OCI-LY1 (cell line): ENCODE results near the gene RAD51D.

Source experiments
- H2AFZ ChIP-seq: fragments of 200-600 bp; sonication (generic), shearing (Covaris generic); 2 replicates; pipeline ENCODE4 v1.6.0; 2014; ENCODE audit warnings: antibody characterized with exemption, mild to moderate bottlenecking, low read length
- H3F3A ChIP-seq: fragments of 200-600 bp; sonication (generic), shearing (Covaris generic); 2 replicates; pipeline ENCODE4 v1.6.0; 2014; ENCODE audit warnings: mild to moderate bottlenecking, antibody characterized with exemption, low read length, moderate library complexity; ENCODE audit not compliant: insufficient read depth
- H3K27ac ChIP-seq: fragments of 200-600 bp; sonication (generic); 2 replicates; pipeline ENCODE4 v1.5.1; 2014; ENCODE audit warnings: low read length, mixed run types, mild to moderate bottlenecking, low read depth; ENCODE audit not compliant: poor library complexity, severe bottlenecking
- H3K27me3 ChIP-seq: fragments of 200-600 bp; sonication (generic); 2 replicates; pipeline ENCODE4 v1.6.0; 2014; ENCODE audit warnings: antibody characterized with exemption, mild to moderate bottlenecking, low read length, moderate library complexity; ENCODE audit not compliant: insufficient read depth
- H3K36me3 ChIP-seq: fragments of 200-600 bp; sonication (generic); 2 replicates; pipeline ENCODE4 v1.6.1; 2014; ENCODE audit warnings: mild to moderate bottlenecking, antibody characterized with exemption, low read length, moderate library complexity, mixed read lengths; ENCODE audit not compliant: insufficient read depth
- H3K4me1 ChIP-seq: fragments of 200-600 bp; sonication (generic); 2 replicates; pipeline ENCODE4 v1.5.1; 2014; ENCODE audit warnings: mild to moderate bottlenecking, low read length, moderate library complexity; ENCODE audit not compliant: insufficient read depth, severe bottlenecking
- H3K4me2 ChIP-seq: fragments of 200-600 bp; sonication (generic), shearing (Covaris generic); 2 replicates; pipeline ENCODE4 v1.6.1; 2014; ENCODE audit warnings: low read length
- H3K4me3 ChIP-seq: fragments of 200-600 bp; sonication (generic); 2 replicates; pipeline ENCODE4 v1.5.1; 2014; ENCODE audit warnings: low read length, low read depth, mild to moderate bottlenecking, mixed read lengths; ENCODE audit not compliant: poor library complexity, severe bottlenecking
- H3K79me2 ChIP-seq: fragments of 200-600 bp; shearing (Covaris generic); 2 replicates; pipeline ENCODE4 v1.6.1; 2016; ENCODE audit warnings: mixed run types, low read length, mixed read lengths; ENCODE audit not compliant: insufficient read depth
- H3K9ac ChIP-seq: fragments of 200-600 bp; sonication (generic), shearing (Covaris generic); 2 replicates; pipeline ENCODE4 v1.6.1; 2014; ENCODE audit warnings: mild to moderate bottlenecking, low read length, mixed read lengths
- H3K9me2 ChIP-seq: fragments of 200-600 bp; sonication (generic), shearing (Covaris generic); 2 replicates; pipeline ENCODE4 v1.6.1; 2014; ENCODE audit warnings: low read depth, mild to moderate bottlenecking, low read length, mixed read lengths
- H3K9me3 ChIP-seq: fragments of 200-600 bp; shearing (Covaris generic); 2 replicates; pipeline ENCODE4 v1.6.1; 2014; ENCODE audit warnings: low read length, mixed read lengths
- H4K20me1 ChIP-seq: fragments of 200-600 bp; sonication (generic), shearing (Covaris generic); 2 replicates; pipeline ENCODE4 v1.6.0; 2016; ENCODE audit warnings: mild to moderate bottlenecking, low read length; ENCODE audit not compliant: insufficient read depth
- EZH2 ChIP-seq: fragments of 200-600 bp; sonication (generic), shearing (Covaris generic); IDR thresholded peaks from 2 replicates; pipeline ENCODE4 v1.8.0; 2017; ENCODE audit warnings: borderline replicate concordance, mixed run types, mild to moderate bottlenecking, antibody characterized with exemption, low read length, moderate library complexity, mixed read lengths
- TF ChIP-seq, protein P1 (sequence below): fragments of 200-600 bp; sonication (generic), shearing (Covaris generic); IDR thresholded peaks from 2 replicates; pipeline ENCODE4 v1.5.1; 2017; ENCODE audit warnings: mild to moderate bottlenecking, antibody characterized with exemption, low read length, moderate library complexity, mixed read lengths

Gene RAD51D

GRCh38 chr17:35051579-35052240, 68.0 kb downstream of the RAD51D start:
- Histone ChIP-seq H3K79me2 (no peaks in the 10 kb centered on the region), H3K4me2 (peak overlapping the region; percentile 27; the same call in 1 of the 2 replicates), H3K9me2 (no peaks in the 10 kb centered on the region), H3K4me3 (no peak overlapping the region), H3K36me3 (no peaks in the 10 kb centered on the region), H3K27me3 (no peaks in the 10 kb centered on the region), H4K20me1 (no peaks in the 10 kb centered on the region), H3F3A (no peaks in the 10 kb centered on the region), H2AFZ (0 out of 2 replicates have a peak overlapping the region, but pooled peaks have one; percentile 16), H3K9ac (no peak overlapping the region), H3K9me3 (no peaks in the 10 kb centered on the region), H3K27ac (peak overlapping the region; percentile 51), H3K4me1 (peaks cover 17% of the 10 kb centered on the region)
- TF ChIP-seq, protein P1, sequence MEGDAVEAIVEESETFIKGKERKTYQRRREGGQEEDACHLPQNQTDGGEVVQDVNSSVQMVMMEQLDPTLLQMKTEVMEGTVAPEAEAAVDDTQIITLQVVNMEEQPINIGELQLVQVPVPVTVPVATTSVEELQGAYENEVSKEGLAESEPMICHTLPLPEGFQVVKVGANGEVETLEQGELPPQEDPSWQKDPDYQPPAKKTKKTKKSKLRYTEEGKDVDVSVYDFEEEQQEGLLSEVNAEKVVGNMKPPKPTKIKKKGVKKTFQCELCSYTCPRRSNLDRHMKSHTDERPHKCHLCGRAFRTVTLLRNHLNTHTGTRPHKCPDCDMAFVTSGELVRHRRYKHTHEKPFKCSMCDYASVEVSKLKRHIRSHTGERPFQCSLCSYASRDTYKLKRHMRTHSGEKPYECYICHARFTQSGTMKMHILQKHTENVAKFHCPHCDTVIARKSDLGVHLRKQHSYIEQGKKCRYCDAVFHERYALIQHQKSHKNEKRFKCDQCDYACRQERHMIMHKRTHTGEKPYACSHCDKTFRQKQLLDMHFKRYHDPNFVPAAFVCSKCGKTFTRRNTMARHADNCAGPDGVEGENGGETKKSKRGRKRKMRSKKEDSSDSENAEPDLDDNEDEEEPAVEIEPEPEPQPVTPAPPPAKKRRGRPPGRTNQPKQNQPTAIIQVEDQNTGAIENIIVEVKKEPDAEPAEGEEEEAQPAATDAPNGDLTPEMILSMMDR = no peak
- TF ChIP-seq EZH2 = no peak

- H3K4me2 ChIP-seq = peak overlapping the region; percentile 27; the same call in 1 of the 2 replicates
- H4K20me1 ChIP-seq = no peaks in the 10 kb centered on the region
- no peaks in the 10 kb centered on the region for H3K9me2 ChIP-seq
- peak overlapping the region; percentile 51 for H3K27ac ChIP-seq
- no peaks in the 10 kb centered on the region for H3K27me3 ChIP-seq
- no peaks in the 10 kb centered on the region for H3K36me3 ChIP-seq
- TF ChIP-seq, protein P1 = no peak
- no peak for TF ChIP-seq EZH2
- H2AFZ ChIP-seq = 0 out of 2 replicates have a peak overlapping the region, but pooled peaks have one; percentile 16
- H3K79me2 ChIP-seq = no peaks in the 10 kb centered on the region
- H3F3A ChIP-seq = no peaks in the 10 kb centered on the region
- no peaks in the 10 kb centered on the region for H3K9me3 ChIP-seq
- no peak overlapping the region for H3K4me3 ChIP-seq
- peaks cover 17% of the 10 kb centered on the region for H3K4me1 ChIP-seq
- H3K9ac ChIP-seq = no peak overlapping the region
These were observed 68.5 kb downstream of the RAD51D start for GRCh38 chr17:35051183-35051578.

DNA sequence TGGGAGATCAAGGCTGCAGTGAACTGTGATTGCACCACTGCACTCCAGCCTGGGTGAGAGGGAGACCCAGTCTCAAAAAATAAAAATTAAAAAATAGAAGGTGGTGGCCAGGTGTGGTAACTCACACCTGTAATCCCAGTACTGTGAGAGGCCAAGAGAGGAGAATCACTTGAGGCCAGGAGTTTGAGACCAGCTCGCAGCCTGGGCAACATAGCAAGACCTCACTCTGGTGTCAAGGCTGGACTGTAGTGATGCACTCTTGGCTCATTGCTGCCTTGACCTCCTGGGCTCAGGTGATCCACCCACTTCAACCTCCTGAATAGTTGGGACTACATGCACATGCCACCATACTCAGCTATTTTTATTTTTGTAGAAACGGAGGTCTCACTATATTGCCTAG, 69.5 kb downstream of the RAD51D start:
- H3K4me2 ChIP-seq = no peak overlapping the region
- H3F3A ChIP-seq = no peaks in the 10 kb centered on the region
- no peaks in the 10 kb centered on the region for H4K20me1 ChIP-seq
- TF ChIP-seq, protein P1 = no peak
- TF ChIP-seq EZH2 = no peak
- no peaks in the 10 kb centered on the region for H3K36me3 ChIP-seq
- H3K9ac ChIP-seq = no peak overlapping the region
- H3K4me1 ChIP-seq = peaks cover 17% of the 10 kb centered on the region
- no peak overlapping the region for H3K4me3 ChIP-seq
- no peaks in the 10 kb centered on the region for H3K79me2 ChIP-seq
- no peaks in the 10 kb centered on the region for H3K9me3 ChIP-seq
- H3K27ac ChIP-seq = no peak overlapping the region
- H3K27me3 ChIP-seq = no peaks in the 10 kb centered on the region
- no peaks in the 10 kb centered on the region for H3K9me2 ChIP-seq
- H2AFZ ChIP-seq = no peak overlapping the region
